ENCODE results near the gene INPP5K. TPM values are rescaled to one million over a fixed set of nuclear protein-coding genes. Genes with fewer than 3 reads are reported as not detected.
"Not testable (repeated sequence)": the region's sequence is repeated elsewhere in the genome, so short reads cannot be mapped to it uniquely, and the experiment has no call there.

Gene INPP5K
- total RNA-seq = 22.5 and 24.6 TPM in 2 replicates
- polyA plus RNA-seq = 13.8 and 18.1 TPM in 2 replicates

DNA sequence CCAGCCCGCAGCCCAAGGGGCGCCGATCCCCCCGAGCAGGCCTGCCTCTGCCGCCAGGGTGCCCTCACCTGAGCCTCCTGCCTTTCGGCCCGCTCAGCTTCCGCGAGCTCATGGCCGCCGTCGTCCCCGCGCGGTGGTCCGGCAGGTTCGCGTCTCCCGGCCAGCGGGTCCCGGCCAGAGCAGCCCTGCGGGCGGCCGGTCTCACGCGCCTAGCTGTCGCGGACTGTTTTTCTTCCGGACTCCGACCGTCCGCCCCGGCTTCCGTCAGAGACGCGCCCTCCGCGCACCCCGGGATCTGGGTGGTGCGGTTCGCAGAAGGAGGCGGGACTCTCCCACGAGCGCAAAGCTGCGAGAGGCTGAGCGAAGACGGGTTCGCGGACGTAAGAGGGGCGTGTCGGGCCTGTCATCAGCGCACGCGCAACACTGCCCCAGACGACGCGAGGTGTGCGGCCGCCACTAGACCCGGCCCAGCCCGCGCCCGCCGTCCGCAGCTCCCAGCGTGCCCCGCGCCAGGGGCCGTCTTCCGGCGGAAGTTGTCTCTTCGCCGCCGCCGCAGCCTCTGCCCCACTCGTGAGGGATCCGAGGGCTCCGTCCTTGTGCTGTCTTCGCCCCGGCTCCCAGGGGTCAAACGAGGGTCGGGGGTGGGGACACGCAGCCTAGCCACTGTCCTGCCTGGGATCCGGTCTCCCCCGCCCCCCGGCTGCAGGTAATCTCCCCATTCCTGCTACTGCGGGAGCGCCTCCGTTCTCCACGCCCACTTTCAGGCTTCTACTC is at the start of gene INPP5K:
INPP5K (minus strand) TSS at position 225 of the 774 bp plus-strand sequence; CDS start at position 112, 113 bp downstream.
- no peaks in the 10 kb centered on the region for H3K9me3 ChIP-seq (ENCODE audit: low read depth)
- H3K27me3 ChIP-seq = no peaks in the 10 kb centered on the region
- peak within 1 kb of the TSS; percentile 94 for H3K27ac ChIP-seq
- peak; percentile 99 for DNase-seq (ENCODE audit: low read depth in 1 of 2, low spot score in 1 of 2)
- TF ChIP-seq, protein P1, sequence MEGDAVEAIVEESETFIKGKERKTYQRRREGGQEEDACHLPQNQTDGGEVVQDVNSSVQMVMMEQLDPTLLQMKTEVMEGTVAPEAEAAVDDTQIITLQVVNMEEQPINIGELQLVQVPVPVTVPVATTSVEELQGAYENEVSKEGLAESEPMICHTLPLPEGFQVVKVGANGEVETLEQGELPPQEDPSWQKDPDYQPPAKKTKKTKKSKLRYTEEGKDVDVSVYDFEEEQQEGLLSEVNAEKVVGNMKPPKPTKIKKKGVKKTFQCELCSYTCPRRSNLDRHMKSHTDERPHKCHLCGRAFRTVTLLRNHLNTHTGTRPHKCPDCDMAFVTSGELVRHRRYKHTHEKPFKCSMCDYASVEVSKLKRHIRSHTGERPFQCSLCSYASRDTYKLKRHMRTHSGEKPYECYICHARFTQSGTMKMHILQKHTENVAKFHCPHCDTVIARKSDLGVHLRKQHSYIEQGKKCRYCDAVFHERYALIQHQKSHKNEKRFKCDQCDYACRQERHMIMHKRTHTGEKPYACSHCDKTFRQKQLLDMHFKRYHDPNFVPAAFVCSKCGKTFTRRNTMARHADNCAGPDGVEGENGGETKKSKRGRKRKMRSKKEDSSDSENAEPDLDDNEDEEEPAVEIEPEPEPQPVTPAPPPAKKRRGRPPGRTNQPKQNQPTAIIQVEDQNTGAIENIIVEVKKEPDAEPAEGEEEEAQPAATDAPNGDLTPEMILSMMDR (IDR thresholded peaks at IDR 0.05; ENCODE audit: low read depth, low read length) = no peak
- no peaks in the 10 kb centered on the region for H3K36me3 ChIP-seq
- peak within 1 kb of the TSS; percentile 85 for H3K4me3 ChIP-seq
- peaks cover 4% of the 10 kb centered on the region for H3K4me1 ChIP-seq (ENCODE audit: low read depth)

DNA sequence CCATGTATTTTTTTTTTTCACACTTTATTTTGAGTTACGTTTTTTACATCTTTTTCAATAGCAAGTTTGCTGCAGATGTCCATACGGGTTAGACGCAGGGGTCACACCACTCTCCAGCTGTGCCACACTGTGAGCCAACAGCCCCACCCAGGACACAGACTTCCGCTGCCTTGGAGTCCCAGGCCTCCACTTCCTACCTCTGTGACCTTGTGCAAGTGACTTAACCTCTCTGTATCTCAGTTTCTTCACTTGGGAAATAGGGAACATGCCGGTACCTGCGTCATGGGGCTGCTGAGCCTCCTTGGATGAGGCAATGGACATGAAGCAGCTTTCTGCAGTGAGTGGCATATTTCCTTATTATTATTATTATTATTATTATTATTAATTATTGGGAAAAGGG is 49.5 kb upstream of the INPP5K start:
- Histone ChIP-seq H3K9me3 (ENCODE audit: low read depth) (no peaks in the 10 kb centered on the region), H3K36me3 (no peaks in the 10 kb centered on the region), H3K4me1 (ENCODE audit: low read depth) (peaks cover 5% of the 10 kb centered on the region), H3K4me3 (no peak overlapping the region), H3K27me3 (no peaks in the 10 kb centered on the region), H3K27ac (no peak overlapping the region)
- DNase-seq (ENCODE audit: low read depth in 1 of 2, low spot score in 1 of 2) = no peak
- TF ChIP-seq, protein P1 (IDR thresholded peaks at IDR 0.05; ENCODE audit: low read depth, low read length) = no peak

DNA sequence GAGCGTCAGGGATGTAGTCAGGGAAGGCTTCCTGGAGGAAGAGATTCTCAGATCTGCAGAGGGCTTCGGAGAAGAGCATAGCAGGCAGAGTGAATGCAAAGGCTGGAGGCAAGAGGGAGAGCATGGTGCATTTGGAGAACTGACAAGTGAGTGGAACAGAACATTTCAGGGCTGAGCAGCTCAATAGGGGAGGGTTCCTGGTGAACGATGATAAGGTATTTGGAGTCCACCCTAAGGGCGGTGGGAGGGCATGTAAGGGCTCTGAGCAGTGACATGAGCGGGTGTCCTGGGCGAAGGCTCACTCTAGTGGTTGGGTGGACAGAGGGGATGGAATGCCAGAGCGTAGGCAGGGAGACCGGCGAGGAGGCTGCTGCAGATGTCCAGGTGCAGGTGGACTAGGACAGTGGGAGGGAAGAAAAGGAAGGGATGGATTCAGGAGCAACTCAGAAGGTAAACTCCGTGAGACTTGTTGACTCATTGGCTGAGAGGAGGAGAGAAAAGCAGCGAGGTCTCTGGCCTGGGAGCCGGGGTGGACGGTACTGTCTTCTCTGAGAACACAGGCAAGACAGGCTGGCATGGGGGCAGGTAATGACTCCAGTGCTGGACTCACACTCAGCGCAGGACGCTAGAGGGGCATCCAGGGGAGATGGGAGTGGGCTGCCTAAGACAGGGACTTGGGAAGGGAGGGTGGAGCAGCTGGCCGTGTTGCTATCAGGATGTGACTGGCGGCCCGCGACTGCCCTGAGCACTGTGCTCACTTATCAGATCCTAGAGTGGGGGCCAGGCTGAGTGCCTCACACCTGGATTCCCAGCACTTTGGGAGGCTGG is 47.6 kb upstream of the INPP5K start:
- H3K27me3 ChIP-seq = no peaks in the 10 kb centered on the region
- TF ChIP-seq, protein P1 (IDR thresholded peaks at IDR 0.05; ENCODE audit: low read depth, low read length) = no peak

DNA sequence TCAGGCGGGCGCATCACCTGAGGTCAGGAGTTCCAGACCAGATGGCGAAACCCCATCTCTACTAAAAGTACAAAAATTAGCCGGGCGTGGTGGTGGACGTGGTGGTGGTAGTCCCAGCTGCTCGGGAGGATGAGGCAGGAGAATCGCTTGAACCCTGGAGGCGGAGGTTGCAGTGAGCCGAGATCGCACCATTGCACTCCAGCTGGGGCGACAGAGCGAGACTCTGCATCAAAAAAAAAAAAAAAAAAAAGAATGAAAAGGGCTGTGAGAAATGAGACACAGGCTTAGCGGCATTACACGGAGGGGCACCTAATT is 47.0 kb upstream of the INPP5K start:
- DNase-seq (ENCODE audit: low read depth in 1 of 2, low spot score in 1 of 2); H3K27me3 ChIP-seq; H3K36me3 ChIP-seq; H3K9me3 ChIP-seq (ENCODE audit: low read depth); H3K27ac ChIP-seq; H3K4me3 ChIP-seq: not testable (repeated sequence)
- peaks cover 10% of the 10 kb centered on the region for H3K4me1 ChIP-seq (ENCODE audit: low read depth)

More for the DNA sequence above, 47.6 kb upstream of the INPP5K start:
- Histone ChIP-seq H3K4me3 (no peak overlapping the region), H3K9me3 (ENCODE audit: low read depth) (no peaks in the 10 kb centered on the region), H3K4me1 (ENCODE audit: low read depth) (peaks cover 10% of the 10 kb centered on the region), H3K36me3 (no peaks in the 10 kb centered on the region), H3K27ac (no peak overlapping the region)
- DNase-seq (ENCODE audit: low read depth in 1 of 2, low spot score in 1 of 2) = no peak

DNA sequence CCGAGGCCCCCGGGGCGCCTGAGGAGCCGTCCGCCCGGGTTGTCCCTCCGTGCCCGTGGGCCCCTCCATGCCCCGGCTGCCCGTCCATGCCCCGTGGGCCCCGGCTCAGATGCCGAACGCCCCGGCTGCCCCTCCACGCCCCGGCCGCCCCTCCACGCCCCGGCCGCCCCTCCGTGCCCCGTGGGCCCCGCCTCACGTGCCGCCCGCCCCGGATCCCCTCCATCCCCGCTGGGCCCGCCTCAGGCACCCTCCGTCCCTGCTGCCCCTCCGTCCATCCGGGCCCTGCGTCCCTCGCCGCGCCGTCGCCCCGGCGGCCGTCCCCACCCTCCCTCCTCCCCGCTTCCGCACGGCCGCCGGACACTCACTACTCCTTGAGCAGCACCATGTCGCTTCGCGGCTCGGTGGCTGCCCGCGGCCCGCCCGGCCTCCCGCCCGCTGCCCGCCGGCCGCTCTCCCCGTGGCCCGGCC is 45.8 kb upstream of the INPP5K start:
- TF ChIP-seq, protein P1 (IDR thresholded peaks at IDR 0.05; ENCODE audit: low read depth, low read length) = no peak
- Histone ChIP-seq H3K36me3 (no peaks in the 10 kb centered on the region), H3K9me3 (ENCODE audit: low read depth) (no peaks in the 10 kb centered on the region), H3K4me1 (ENCODE audit: low read depth) (peaks cover 10% of the 10 kb centered on the region), H3K27ac (peak overlapping the region; percentile 97), H3K4me3 (peak overlapping the region; percentile 85), H3K27me3 (no peaks in the 10 kb centered on the region)
- peak; percentile 40 to 74 for DNase-seq (ENCODE audit: low read depth in 1 of 2, low spot score in 1 of 2)

Measured in cardiac muscle cell (in vitro differentiated cells and primary cell).